Upper lobe of right lung (tissue), 1 donor: ENCODE measurements around the gene FSD2. TPM values are rescaled to one million over a fixed set of nuclear protein-coding genes. Genes with fewer than 3 reads are reported as not detected.
A peak's percentile ranks its signal among the peaks of the same experiment; 100 is the strongest.

ENCODE experiments used
- ATAC-seq: fragments of 200-7000 bp; cut with Tn5 transposase; one replicate; pipeline ENCODE4 v1.9.1; 2020; ENCODE audit warnings: mild to moderate bottlenecking, moderate library complexity
- DNase-seq: peaks from one replicate; pipeline ENCODE4 v3.0.0-alpha.2; 2020
- H3K27ac ChIP-seq: fragments of 200-600 bp; one replicate; pipeline ENCODE4 v1.8.0; 2022
- H3K27me3 ChIP-seq: fragments of 200-600 bp; one replicate; pipeline ENCODE4 v1.8.0; 2022; ENCODE audit warnings: mild to moderate bottlenecking
- H3K36me3 ChIP-seq: fragments of 200-600 bp; one replicate; pipeline ENCODE4 v1.8.0; 2022
- H3K4me1 ChIP-seq: fragments of 200-600 bp; one replicate; pipeline ENCODE4 v1.8.0; 2022
- H3K4me3 ChIP-seq: fragments of 200-600 bp; one replicate; pipeline ENCODE4 v1.8.0; 2022; ENCODE audit warnings: mild to moderate bottlenecking
- H3K9me3 ChIP-seq: fragments of 200-600 bp; one replicate; pipeline ENCODE4 v1.8.0; 2022
- intact Hi-C: fragments of 100-400 bp; cut with DNase I; formaldehyde crosslinking; loops from one replicate; pipeline ENCODE4 v1.11.0; 2022
- total RNA-seq: library from RNA; stranded (reverse); fragmentation: NEBNext Ultra II Directional; extraction: Animal tissue kit (Norgen Biotek cat#: 25700); gene quantifications from one replicate; pipeline ENCODE4 v1.2.1, GENCODE V29; 2021
- TF ChIP-seq, protein P1 (sequence below): fragments of 200-600 bp; IDR thresholded peaks from one replicate; pipeline ENCODE4 v1.8.0; 2022; ENCODE audit warnings: antibody characterized with exemption
- donor health status: DM: no; HTN: yes; CAD: no; lungs with severe emphysema.

FSD2 gene
- total RNA-seq, 1 donor from 2014 or later: not detected

DNA sequence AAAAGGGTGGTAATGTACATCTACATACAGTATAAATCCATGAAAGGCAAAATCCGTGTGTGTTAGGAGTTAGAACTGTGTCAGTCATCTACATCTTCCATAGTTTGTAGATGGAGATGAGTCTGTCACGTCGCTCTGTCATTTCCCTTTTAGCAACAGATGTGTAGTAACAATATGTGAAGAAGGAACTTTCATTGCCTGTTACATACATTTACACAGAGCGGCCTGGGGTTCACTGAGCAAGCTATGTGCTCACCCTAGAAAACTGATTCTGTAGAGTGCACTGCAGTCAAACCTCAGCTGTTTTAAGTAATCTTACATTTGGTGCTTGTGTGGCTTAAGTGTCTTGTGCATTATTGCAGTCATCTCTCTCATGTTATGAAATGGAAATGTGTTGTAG lies 54.6 kb downstream of the FSD2 start:
- Histone ChIP-seq H3K27me3 (no peaks in the 10 kb centered on the region), H3K36me3 (peaks cover 35% of the 10 kb centered on the region), H3K4me3 (peak overlapping the region; percentile 87), H3K9me3 (no peaks in the 10 kb centered on the region), H3K27ac (no peak overlapping the region), H3K4me1 (peaks cover 15% of the 10 kb centered on the region)
- TF ChIP-seq, protein P1, sequence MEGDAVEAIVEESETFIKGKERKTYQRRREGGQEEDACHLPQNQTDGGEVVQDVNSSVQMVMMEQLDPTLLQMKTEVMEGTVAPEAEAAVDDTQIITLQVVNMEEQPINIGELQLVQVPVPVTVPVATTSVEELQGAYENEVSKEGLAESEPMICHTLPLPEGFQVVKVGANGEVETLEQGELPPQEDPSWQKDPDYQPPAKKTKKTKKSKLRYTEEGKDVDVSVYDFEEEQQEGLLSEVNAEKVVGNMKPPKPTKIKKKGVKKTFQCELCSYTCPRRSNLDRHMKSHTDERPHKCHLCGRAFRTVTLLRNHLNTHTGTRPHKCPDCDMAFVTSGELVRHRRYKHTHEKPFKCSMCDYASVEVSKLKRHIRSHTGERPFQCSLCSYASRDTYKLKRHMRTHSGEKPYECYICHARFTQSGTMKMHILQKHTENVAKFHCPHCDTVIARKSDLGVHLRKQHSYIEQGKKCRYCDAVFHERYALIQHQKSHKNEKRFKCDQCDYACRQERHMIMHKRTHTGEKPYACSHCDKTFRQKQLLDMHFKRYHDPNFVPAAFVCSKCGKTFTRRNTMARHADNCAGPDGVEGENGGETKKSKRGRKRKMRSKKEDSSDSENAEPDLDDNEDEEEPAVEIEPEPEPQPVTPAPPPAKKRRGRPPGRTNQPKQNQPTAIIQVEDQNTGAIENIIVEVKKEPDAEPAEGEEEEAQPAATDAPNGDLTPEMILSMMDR: no peak
- ATAC-seq (peak; percentile 17), DNase-seq (no peak)
- intact Hi-C loops: no loop called here

DNA sequence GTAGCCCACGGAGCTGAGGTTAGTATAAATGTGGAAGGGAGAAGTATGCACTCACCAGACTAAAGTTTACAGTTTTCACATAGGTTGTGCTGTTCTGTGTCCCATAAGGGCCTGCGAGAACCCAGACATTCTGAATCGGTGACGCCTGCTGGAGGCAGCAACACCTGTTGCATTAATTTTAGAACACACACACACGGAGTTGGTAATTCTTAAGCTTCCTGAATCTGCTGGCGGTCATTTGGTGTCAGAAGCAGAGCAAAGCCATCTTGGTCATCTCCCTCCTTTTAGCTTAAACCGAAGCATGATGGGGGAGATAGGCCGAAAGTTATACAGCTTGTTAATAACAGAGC lies 55.1 kb downstream of the FSD2 start:
- intact Hi-C loops: no loop called here
- H3K27ac ChIP-seq: peak overlapping the region; percentile 92
- H3K9me3 ChIP-seq: no peaks in the 10 kb centered on the region
- H3K36me3 ChIP-seq: peaks cover 30% of the 10 kb centered on the region
- DNase-seq (no peak), ATAC-seq (no peak)
- no peaks in the 10 kb centered on the region for H3K27me3 ChIP-seq
- peaks cover 15% of the 10 kb centered on the region for H3K4me1 ChIP-seq
- peak overlapping the region; percentile 87 for H3K4me3 ChIP-seq
- TF ChIP-seq, protein P1: no peak

DNA sequence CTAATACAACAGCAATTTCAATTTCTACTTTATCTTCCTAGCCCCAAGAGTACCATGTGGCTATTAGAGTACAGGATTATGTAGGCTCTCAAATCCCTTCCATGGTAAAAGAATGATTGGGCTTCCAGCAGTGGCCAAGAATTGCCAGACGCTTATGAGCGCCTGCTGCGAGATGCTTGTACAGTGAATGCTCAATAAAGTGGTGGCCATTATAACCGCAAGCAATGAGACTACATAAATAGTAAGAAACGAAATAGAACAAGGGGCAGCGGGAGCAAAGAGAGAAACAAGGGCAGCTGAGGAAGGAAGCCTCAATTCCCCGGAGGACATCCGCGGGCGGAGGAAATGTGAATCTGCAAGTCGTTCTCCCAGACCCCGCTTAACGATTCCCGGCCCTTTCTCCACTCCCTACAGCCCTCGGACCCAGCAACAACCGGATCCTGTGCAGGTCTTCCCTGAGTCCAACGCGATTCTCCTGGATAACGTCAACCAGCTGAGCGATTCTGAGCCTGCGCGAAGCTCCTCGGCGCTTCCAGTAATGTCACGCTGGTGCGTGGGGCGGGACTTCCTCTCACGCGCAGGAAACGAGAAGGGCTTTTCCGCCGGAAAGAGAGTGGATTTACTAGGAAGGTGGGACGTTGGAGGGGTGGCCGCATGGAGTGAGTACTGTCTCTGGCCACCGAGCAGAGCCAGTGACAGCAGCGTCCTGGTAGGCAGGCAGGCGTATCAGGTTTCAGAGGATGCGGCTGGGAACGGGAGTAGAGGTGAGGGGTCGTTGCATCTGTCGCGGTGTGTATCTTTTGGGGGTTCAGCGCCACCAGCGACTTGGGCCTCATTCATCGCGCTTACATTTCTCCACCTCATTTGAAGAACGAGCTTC lies 55.7 kb downstream of the FSD2 start:
- H3K27me3 ChIP-seq: no peaks in the 10 kb centered on the region
- ATAC-seq (peak; percentile 99), DNase-seq (peak; percentile 95)
- H3K4me1 ChIP-seq: peaks cover 15% of the 10 kb centered on the region
- H3K27ac ChIP-seq: peak overlapping the region; percentile 92
- H3K4me3 ChIP-seq: peak overlapping the region; percentile 87
- peaks cover 24% of the 10 kb centered on the region for H3K36me3 ChIP-seq
- TF ChIP-seq, protein P1: no peak
- no peaks in the 10 kb centered on the region for H3K9me3 ChIP-seq
- intact Hi-C loops: no loop called here

DNA sequence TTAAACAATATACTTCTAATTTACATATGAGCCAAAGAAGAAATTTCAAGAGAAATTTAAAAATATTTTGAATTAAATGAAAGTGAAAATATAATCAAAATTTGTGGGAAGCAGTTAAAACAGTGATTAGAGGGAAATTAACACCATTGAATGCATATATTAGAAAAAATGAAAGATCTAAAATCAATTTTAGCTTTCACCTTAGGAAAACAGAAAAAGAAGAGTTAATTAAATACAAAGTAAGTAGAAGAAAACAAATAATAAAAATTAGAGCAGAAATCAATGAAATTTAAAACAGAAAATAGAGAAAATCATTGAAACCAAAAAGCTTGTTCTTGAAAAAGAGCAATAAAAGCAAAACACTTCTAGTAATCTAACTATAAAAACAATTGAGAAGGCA lies 57.6 kb downstream of the FSD2 start:
- Histone ChIP-seq H3K9me3 (no peaks in the 10 kb centered on the region), H3K27me3 (no peaks in the 10 kb centered on the region), H3K4me3 (no peak overlapping the region), H3K27ac (no peak overlapping the region), H3K36me3 (peaks cover 10% of the 10 kb centered on the region), H3K4me1 (peaks cover 15% of the 10 kb centered on the region)
- TF ChIP-seq, protein P1: no peak
- no peak for ATAC-seq
- DNase-seq: no peak
- intact Hi-C loops: no loop called here

DNA sequence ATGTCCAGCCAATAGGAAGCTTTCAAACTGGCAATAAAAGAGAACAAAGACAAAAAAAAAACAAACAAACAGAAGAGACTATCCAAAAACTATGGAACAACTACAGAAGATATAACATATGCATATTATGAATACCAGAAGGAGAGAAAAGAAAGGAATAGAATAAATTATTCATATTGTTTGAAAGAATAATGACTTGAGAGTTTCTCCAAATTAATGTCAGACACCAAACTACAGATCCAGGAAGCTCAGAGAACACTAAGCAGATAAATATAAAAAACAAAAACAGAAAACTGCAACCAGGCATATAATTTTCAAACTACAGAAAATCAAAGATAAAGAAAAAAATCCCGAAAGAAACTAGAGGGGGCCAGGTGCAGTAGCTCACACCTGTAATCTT lies 62.1 kb downstream of the FSD2 start:
- ATAC-seq: no peak
- TF ChIP-seq, protein P1: no peak

More for the DNA sequence above, 62.1 kb downstream of the FSD2 start:
- Histone ChIP-seq H3K27ac (no peak overlapping the region), H3K4me3 (no peak overlapping the region), H3K9me3 (no peaks in the 10 kb centered on the region), H3K36me3 (no peaks in the 10 kb centered on the region), H3K27me3 (no peaks in the 10 kb centered on the region), H3K4me1 (no peaks in the 10 kb centered on the region)
- DNase-seq: no peak
- intact Hi-C loops: no loop called here
